ENCODE results near the gene ERP27.

- TF ChIP-seq AEBP2 (tag by site-specific recombination; IDR thresholded peaks at IDR 0.05; ENCODE audit: borderline replicate concordance) (no peak), ZNF169 (tag by site-specific recombination; IDR thresholded peaks at IDR 0.05) (no peak), ZFP69B (tag by site-specific recombination; IDR thresholded peaks at IDR 0.05) (no peak), CTCF (tag by site-specific recombination; IDR thresholded peaks at IDR 0.05) (no peak), ZNF776 (tag by site-specific recombination; IDR thresholded peaks at IDR 0.05; ENCODE audit: borderline replicate concordance) (no peak), ZNF658 (tag by site-specific recombination; IDR thresholded peaks at IDR 0.05) (no peak), ELK4 (IDR thresholded peaks at IDR 0.05; ENCODE audit: borderline replicate concordance, low read depth, low read length) (no peak), ZNF623 (tag by site-specific recombination; IDR thresholded peaks at IDR 0.05) (no peak), ZNF157 (tag by site-specific recombination; IDR thresholded peaks at IDR 0.05) (no peak), ZNF843 (tag by site-specific recombination; IDR thresholded peaks at IDR 0.05) (no peak), YY1 (tag by site-specific recombination; IDR thresholded peaks at IDR 0.05) (no peak), ZNF211 (tag by site-specific recombination; IDR thresholded peaks at IDR 0.05; ENCODE audit: low read depth) (no peak)
Measured at GRCh38 chr12:14935031-14935430, 3.3 kb downstream of the ERP27 start.

Measured in HEK293 (cell line).